Right forelimb (tissue), 1 donor: ENCODE results near the gene SLC22A6.
A peak's percentile ranks its signal among the peaks of the same experiment; 100 is the strongest.
"Not testable (repeated sequence)": the region's sequence is repeated elsewhere in the genome, so short reads cannot be mapped to it uniquely, and the experiment has no call there.

Experiments used
- DNase-seq: peaks from one replicate; pipeline ENCODE4 v3.0.0-alpha.2; 2018

Gene SLC22A6

DNA sequence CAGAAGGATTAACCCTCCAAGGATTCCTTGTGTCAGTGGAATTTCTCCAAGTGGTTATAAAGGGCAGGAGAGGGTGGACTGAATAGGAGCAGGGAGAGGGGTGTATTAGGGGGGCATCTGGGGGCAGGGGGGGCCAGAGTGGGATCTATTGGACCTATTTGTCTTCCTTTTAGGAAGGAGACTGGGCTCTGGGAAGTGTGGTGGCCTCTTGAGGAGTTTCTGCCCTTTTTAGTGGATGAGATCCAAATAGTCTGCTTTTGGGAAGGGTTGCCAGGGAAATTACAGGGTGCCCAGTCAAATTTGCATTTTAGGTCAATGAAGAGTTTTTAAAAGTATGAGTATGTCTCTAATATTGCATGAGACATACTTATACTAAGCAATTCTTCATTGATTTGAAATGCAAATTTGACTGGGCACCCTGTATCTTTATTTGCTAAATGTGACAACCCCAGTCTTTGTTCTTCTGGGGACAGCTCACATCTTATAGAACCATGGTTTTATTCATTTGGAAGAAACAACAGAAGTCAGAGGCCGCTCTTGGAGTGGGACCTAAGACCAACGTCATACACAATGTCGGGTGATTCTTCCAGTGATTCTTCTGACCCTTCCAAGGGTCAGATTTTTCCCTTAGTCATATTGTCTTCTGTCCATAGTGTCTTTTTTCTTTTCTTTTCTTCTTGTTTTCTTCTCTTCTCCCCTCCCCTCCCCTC, 429 bp upstream of the SLC22A6 start:
- DNase-seq = no peak

GRCh38 chr11:62983536-62984199, 1.1 kb downstream of the SLC22A6 start:
- DNase-seq = no peak

DNA sequence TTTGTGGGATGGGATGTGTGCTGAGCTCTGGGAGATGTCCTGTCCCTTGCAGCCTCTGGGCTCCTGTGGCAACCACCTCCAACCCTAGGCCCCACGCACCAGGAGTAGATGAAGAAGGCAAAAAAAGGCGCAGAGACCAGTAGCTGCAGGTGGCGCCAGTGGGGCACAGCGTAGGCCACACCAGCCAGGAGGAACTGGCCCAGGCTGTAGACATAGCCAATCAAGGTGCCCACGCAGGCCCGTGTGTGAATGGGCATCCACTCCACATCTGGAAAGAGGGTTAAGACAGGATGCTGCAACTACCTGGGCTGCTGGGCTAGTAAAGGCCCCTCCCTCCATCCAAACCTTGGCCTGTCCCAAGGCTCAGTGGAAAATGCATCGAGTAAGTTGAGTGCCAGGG, 3.0 kb downstream of the SLC22A6 start:
- peak; percentile 7 for DNase-seq

DNA sequence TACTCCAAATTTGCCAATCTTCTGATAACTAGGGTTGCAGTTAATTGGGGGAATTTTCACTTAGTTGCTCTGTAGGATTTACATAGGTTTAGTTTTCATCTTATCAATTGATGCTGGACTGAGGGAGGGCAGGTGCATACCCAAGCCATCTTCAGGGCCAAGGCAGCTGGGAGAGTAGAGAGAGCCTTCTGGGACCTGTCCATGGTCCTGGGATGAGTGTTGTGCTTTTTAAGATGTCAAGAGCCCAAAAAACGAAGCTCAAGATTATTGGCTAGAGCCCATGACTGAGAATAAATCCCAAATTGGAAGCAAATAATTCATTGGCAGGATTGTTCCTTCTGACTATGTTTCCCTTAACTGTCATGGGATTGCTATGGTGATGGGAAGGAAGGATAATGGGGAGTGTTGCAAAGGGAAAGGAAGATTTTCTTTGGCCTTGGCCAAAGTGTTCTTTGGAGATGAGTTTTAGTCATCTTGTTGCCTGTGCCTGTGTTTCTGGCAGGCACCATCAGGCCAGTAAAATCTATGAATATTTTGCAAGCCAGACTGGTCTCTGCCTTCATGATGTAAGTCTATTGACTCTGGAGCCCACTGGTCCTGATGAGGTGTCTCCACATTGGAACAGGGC, 4.5 kb downstream of the SLC22A6 start:
- DNase-seq = peak; percentile 34

GRCh38 chr11:62976109-62976508, 8.7 kb downstream of the SLC22A6 start:
- peak; percentile 1 for DNase-seq

DNA sequence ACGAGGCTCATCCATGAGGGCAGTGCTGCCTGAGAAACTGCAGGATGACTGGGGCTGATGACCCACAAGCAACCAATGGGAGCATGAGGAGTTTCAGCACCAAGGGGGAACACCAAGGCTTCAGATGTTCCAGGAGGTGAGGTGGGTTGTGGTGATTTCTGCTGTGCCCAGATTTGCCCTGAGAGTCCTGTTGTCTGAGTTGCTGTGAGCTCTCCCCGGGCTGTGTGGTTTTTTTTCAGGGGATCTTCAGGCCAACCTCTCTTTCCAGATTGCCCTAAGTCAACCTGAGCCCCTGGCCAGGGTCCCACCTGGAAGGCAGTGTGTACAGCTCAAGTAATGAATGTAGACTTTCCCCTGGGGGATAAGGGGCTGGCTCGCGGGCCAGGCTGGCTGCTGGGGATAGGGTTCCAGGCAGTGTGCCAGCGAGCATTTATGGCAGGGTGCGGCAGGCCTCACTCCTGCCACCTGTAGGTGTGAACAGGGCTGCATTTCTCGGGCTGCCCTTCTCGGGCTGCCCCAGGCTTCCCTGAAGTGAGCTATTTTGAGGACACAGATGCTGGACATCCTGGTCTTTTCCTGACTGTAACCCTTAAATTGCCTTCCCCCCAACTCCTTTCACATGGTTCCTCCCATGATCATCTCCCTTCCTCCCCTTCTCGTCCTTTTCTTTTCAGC, 9.8 kb downstream of the SLC22A6 start:
- DNase-seq = peak; percentile 47

DNA sequence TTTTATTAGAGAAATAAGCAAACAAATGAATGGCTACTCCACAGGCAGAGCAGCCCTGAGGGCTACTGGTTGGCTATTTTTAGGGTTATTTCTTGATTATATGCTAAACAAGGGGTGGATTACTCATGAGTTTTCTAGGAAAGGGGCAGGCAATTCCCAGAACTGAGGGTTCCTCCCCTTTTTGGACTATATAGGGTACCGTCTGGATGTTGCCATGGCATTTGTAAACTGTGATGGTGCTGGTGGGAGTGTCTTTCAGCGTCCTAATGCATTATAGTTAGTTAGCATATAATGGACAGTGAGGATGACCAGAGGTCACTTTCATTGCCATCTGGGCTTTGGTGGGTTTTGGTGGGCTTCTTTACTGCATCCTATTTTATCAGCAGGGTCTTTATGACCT, 19.2 kb downstream of the SLC22A6 start:
- no peak for DNase-seq

- no peak for DNase-seq
Observed at GRCh38 chr11:62962391-62962790, 22.4 kb downstream of the SLC22A6 start.

GRCh38 chr11:62961017-62961570, 23.7 kb downstream of the SLC22A6 start:
- no peak for DNase-seq

- no peak for DNase-seq
Observed at GRCh38 chr11:62959422-62959980, 25.3 kb downstream of the SLC22A6 start.

DNA sequence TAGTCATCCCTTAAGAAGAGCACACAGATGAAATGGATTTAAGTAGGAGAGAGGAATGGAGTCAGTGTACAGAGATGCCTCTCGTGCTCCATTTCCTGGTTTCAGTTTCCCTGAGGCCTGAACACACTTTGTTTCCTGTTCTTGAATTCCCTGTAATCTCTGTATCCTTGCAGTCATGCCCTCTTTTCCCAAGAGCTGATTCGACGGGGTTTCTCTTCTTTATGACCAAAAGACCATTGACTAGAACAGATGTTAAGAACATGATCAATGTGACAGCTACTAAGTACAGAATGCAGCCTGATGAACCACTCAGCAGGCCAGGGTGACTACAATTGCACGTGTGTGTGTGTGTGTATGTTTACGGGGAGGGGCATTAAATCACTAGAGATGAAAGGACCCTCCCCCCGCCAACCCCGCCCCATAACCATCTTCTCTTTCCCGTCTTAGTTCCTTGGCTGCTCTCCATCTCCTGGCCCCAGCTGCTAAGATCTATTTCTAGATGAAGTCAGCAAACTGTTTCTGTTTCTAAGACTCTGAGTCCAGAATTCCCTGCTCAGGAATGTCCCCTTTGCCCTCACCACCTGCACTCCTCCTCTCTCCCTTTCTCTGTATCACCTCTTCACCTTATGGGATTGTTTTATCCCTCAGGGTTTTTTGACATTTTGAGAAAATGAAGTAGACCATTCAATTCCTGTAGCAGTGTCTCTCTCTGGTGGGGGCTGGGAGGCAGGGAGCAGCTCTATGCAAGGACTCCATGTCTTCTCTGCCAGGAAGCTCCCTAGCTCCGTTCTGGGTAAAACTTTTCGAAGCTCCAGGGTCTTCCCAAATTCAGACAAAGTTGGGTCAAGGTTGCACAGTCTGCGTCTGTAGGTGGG, 26.0 kb downstream of the SLC22A6 start:
- DNase-seq = peak; percentile 76

DNA sequence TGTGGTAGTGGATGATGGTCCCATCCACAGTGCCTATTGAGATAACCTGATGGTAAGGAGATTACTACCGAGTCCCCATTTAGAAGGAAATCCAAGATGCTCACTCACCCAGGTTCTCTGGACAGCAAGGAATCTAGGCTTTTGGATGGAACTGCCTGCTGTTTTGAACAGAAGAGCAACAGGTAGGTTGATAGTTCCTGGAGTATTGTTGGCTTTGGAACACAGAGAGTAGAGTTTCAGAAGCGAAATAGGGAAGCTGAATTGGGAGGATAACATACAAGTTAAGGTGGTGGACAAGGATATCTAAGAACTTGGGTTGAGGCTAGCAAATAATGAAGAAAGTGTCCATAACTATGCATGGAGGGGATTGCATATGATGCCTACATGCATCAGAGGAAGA, 27.6 kb downstream of the SLC22A6 start:
- DNase-seq = no peak

GRCh38 chr11:62954478-62954877, 30.3 kb downstream of the SLC22A6 start:
- DNase-seq = no peak

DNA sequence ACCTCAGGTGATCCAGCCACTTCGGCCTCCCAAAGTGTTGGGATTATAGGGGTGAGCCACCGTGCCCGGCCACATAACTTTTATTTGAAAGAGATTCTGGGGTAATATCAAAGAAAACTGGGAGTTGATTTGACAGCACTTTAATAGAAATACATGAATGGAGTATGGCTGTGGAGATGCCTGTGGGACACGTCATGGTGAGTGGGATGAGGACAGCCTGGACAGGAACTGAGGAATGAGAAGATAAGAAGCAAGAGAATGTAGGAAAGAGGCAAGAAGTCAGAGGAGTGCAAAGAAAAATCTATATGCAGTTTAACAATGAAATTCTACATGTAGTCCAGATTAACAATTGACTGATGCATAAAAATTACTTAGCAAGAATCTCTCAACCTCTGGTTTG, 31.0 kb downstream of the SLC22A6 start:
- DNase-seq = no peak

DNA sequence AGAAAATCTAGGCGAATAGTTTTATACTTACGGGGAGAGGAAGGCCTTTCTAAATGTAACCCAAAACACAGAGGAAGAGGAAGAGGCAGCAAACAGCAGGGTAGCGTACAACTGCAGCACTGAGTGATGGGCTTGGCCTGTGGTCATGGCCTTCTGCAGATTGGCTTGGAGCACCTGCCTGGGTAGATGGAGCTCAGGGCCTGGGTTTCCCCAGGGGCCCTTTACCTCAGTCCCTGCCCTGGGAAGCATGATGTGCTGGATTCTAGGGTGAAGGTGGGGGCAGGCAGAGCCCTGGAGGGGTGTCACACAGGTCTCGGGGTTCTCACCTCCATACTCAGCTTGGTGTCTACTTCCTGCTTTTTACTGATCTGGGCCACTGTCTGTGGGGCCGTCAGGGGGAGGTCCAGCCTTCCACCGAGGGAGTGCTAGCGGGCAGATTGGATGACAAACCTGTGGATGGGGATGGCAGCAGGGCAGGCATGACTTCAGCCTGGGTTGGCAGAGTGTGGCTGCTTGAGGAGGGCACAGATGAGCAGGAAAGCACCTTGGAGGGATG, 35.9 kb downstream of the SLC22A6 start:
- DNase-seq = no peak

- not testable (repeated sequence) for DNase-seq
Observed at GRCh38 chr11:62945538-62945937, 39.2 kb downstream of the SLC22A6 start.

- DNase-seq = not testable (repeated sequence)
Observed at GRCh38 chr11:62937528-62937927, 47.2 kb downstream of the SLC22A6 start.

GRCh38 chr11:62934496-62934785, 50.3 kb downstream of the SLC22A6 start:
- DNase-seq = no peak

DNA sequence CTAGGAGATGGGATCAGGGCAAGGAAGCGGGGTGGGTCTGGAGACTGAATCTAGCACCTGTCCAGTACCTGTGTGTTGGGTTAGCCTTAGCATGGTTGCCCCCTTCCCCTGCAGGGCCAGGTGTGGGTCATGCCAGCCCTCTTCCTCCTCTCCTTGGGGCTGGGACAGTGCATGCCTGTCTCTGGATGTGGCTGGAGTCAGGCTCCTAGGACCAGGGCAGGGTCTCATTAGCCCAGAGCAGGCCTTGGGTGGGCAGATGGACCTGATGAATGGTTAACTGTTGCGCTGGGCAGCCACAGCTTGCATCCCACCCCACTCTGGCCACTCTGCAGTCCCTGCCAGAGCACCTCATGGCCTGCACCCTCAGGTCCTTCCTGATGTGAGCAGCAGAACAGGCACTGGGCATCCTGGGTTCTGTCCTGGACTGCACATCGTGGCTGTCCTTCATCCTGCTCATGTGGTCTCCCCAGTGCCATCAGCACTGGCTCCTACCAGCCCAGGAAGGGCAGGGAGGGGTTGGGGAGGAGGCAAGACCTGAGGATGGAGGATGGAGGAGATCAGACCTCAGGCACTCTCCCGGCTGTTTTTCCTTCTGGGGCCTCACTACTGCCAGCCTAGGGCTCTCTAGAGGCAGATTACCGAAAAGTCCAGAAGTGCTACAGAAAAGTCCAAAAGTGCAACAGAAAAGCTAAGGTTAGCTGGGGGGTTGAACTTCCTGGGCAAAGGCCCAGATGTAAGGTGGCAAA, 50.8 kb downstream of the SLC22A6 start:
- DNase-seq = no peak

GRCh38 chr11:62933285-62933684, 51.5 kb downstream of the SLC22A6 start:
- no peak for DNase-seq
